ENCODE measurements around the gene MTIF2.
"Not testable (repeated sequence)": the region's sequence is repeated elsewhere in the genome, so short reads cannot be mapped to it uniquely, and the experiment has no call there.

The MTIF2 gene

GRCh38 chr2:55191888-55192287, 77.1 kb downstream of the MTIF2 start:
- not testable (repeated sequence) for DNase-seq

DNA sequence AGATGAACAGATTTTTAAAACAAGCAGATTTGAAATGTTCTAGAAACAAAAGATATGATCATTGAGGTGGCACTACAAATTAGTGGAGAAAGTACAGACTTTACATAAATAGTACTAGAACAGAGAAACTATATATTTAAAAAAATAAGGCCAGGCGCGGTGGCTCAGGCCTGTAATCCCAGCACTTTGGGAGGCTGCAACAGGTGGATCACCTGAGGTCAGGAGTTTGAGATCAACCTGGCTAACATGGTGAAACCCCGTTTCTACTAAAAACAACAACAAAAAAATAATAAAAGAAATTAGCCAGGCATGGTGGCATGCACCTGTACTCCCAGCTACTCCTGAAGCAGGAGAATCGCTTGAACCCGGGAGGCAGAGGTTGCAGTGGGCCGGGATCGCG, 82.2 kb downstream of the MTIF2 start:
- not testable (repeated sequence) for DNase-seq

All from CD4-positive, alpha-beta T cell treated with Interleukin-17A for 1 hour (primary cell).